ENCODE results near the gene CDC14B.

Gene CDC14B

GRCh38 chr9:96556701-96557461, 62.8 kb downstream of the CDC14B start:
- Histone ChIP-seq H2BK12ac (ENCODE audit: low read length in 2 of 2) (no peak overlapping the region), H3K4me2 (ENCODE audit: low read length, poor library complexity, severe bottlenecking) (no peak overlapping the region), H2AK5ac (ENCODE audit: low read length, severe bottlenecking) (no peak overlapping the region), H4K8ac (ENCODE audit: low read length) (peak overlapping the region; percentile 35), H2BK15ac (ENCODE audit: low read depth, poor library complexity, severe bottlenecking) (no peak overlapping the region), H3K79me1 (replicated peaks; ENCODE audit: low read length, poor library complexity, severe bottlenecking) (peaks cover 11% of the 10 kb centered on the region), H3K18ac (ENCODE audit: low read depth in 1 of 2, low read length in 2 of 2) (no peak overlapping the region), H3K9ac (ENCODE audit: low read length) (peak overlapping the region; percentile 76), H2BK5ac (ENCODE audit: low read depth, low read length, poor library complexity, severe bottlenecking) (no peak overlapping the region), H3K27me3 (ENCODE audit: control insufficient read depth in 1 of 2, insufficient read depth in 1 of 2, low read length in 2 of 2) (no peaks in the 10 kb centered on the region), H2AFZ (ENCODE audit: low read depth, low read length) (no peak overlapping the region), H4K91ac (ENCODE audit: low read length) (peak overlapping the region; percentile 91), H3K9me3 (ENCODE audit: control insufficient read depth, low read length) (no peaks in the 10 kb centered on the region), H3K23ac (ENCODE audit: low read length in 2 of 2) (no peak overlapping the region), H3K4me1 (ENCODE audit: control insufficient read depth, insufficient read depth, low read depth, low read length) (peaks cover 9% of the 10 kb centered on the region), H2BK120ac (ENCODE audit: low read depth, low read length) (no peak overlapping the region), H3K36me3 (ENCODE audit: control insufficient read depth in 1 of 2, insufficient read depth in 2 of 2, low read depth in 1 of 2, low read length in 2 of 2) (peaks cover 0 to 46% of the 10 kb centered on the region in 2 experiments), H3K4me3 (ENCODE audit: insufficient read depth in 1 of 2, low read depth in 1 of 2, low read length in 2 of 2) (peak overlapping the region in 1 of 2 experiments; percentile 4), H3K27ac (ENCODE audit: low read length, poor library complexity, severe bottlenecking) (no peak overlapping the region), H3K14ac (ENCODE audit: low read length in 2 of 2) (no peak overlapping the region), H3K4ac (ENCODE audit: low read depth in 1 of 2, low read length in 2 of 2) (peak overlapping the region in 1 of 2 experiments; percentile 35)
- DNase-seq, result no peak
- WGBS, result 93% methylated on average over 15 of the region's 15 CpGs

- H3K27me3 ChIP-seq (ENCODE audit: control insufficient read depth in 1 of 2, insufficient read depth in 1 of 2, low read length in 2 of 2), result no peaks in the 10 kb centered on the region
- H2BK120ac ChIP-seq (ENCODE audit: low read depth, low read length), result no peak overlapping the region
- peaks cover 13% of the 10 kb centered on the region for H3K79me1 ChIP-seq (replicated peaks; ENCODE audit: low read length, poor library complexity, severe bottlenecking)
- H2AFZ ChIP-seq (ENCODE audit: low read depth, low read length), result no peak overlapping the region
- H2BK12ac ChIP-seq (ENCODE audit: low read length in 2 of 2), result peak overlapping the region in 1 of 2 experiments; percentile 6
- H3K9me3 ChIP-seq (ENCODE audit: control insufficient read depth, low read length), result no peaks in the 10 kb centered on the region
- H3K36me3 ChIP-seq (ENCODE audit: control insufficient read depth in 1 of 2, insufficient read depth in 2 of 2, low read depth in 1 of 2, low read length in 2 of 2), result peaks cover 4 to 48% of the 10 kb centered on the region in 2 experiments
- H3K4ac ChIP-seq (ENCODE audit: low read depth in 1 of 2, low read length in 2 of 2), result no peak overlapping the region
- no peak overlapping the region for H2AK5ac ChIP-seq (ENCODE audit: low read length, severe bottlenecking)
- H3K4me3 ChIP-seq (ENCODE audit: insufficient read depth in 1 of 2, low read depth in 1 of 2, low read length in 2 of 2), result peak overlapping the region in 1 of 2 experiments; percentile 17
- H3K9ac ChIP-seq (ENCODE audit: low read length), result peak overlapping the region; percentile 76
- no peak overlapping the region for H3K27ac ChIP-seq (ENCODE audit: low read length, poor library complexity, severe bottlenecking)
- H2BK5ac ChIP-seq (ENCODE audit: low read depth, low read length, poor library complexity, severe bottlenecking), result no peak overlapping the region
- H3K18ac ChIP-seq (ENCODE audit: low read depth in 1 of 2, low read length in 2 of 2), result no peak overlapping the region
- WGBS, result 78% methylated on average over 11 of the region's 11 CpGs
- no peak overlapping the region for H2BK15ac ChIP-seq (ENCODE audit: low read depth, poor library complexity, severe bottlenecking)
- no peak overlapping the region for H3K4me2 ChIP-seq (ENCODE audit: low read length, poor library complexity, severe bottlenecking)
- peak; percentile 85 for DNase-seq
- no peak overlapping the region for H4K91ac ChIP-seq (ENCODE audit: low read length)
- H3K4me1 ChIP-seq (ENCODE audit: control insufficient read depth, insufficient read depth, low read depth, low read length), result peaks cover 9% of the 10 kb centered on the region
- no peak overlapping the region for H4K8ac ChIP-seq (ENCODE audit: low read length)
- H3K23ac ChIP-seq (ENCODE audit: low read length in 2 of 2), result no peak overlapping the region
- H3K14ac ChIP-seq (ENCODE audit: low read length in 2 of 2), result no peak overlapping the region
These were observed 63.9 kb downstream of the CDC14B start for GRCh38 chr9:96555567-96556386.

- peaks cover 11% of the 10 kb centered on the region for H3K79me1 ChIP-seq (replicated peaks; ENCODE audit: low read length, poor library complexity, severe bottlenecking)
- H3K9me3 ChIP-seq (ENCODE audit: control insufficient read depth, low read length), result no peaks in the 10 kb centered on the region
- H3K36me3 ChIP-seq (ENCODE audit: control insufficient read depth in 1 of 2, insufficient read depth in 2 of 2, low read depth in 1 of 2, low read length in 2 of 2), result peaks cover 4 to 49% of the 10 kb centered on the region in 2 experiments
- H3K14ac ChIP-seq (ENCODE audit: low read length in 2 of 2), result no peak overlapping the region
- no peak overlapping the region for H2BK120ac ChIP-seq (ENCODE audit: low read depth, low read length)
- WGBS, result 92% methylated on average over 9 of the region's 10 CpGs
- no peaks in the 10 kb centered on the region for H3K27me3 ChIP-seq (ENCODE audit: control insufficient read depth in 1 of 2, insufficient read depth in 1 of 2, low read length in 2 of 2)
- peak overlapping the region; percentile 6 to 79 for H2BK12ac ChIP-seq (ENCODE audit: low read length in 2 of 2)
- H3K4me3 ChIP-seq (ENCODE audit: insufficient read depth in 1 of 2, low read depth in 1 of 2, low read length in 2 of 2), result peak overlapping the region in 1 of 2 experiments; percentile 17
- H3K4ac ChIP-seq (ENCODE audit: low read depth in 1 of 2, low read length in 2 of 2), result no peak overlapping the region
- peak overlapping the region in 1 of 2 experiments; percentile 74 for H3K18ac ChIP-seq (ENCODE audit: low read depth in 1 of 2, low read length in 2 of 2)
- no peak overlapping the region for H2AFZ ChIP-seq (ENCODE audit: low read depth, low read length)
- peaks cover 9% of the 10 kb centered on the region for H3K4me1 ChIP-seq (ENCODE audit: control insufficient read depth, insufficient read depth, low read depth, low read length)
- peak overlapping the region; percentile 76 for H3K9ac ChIP-seq (ENCODE audit: low read length)
- H2BK5ac ChIP-seq (ENCODE audit: low read depth, low read length, poor library complexity, severe bottlenecking), result no peak overlapping the region
- DNase-seq, result peak; percentile 24
- no peak overlapping the region for H4K91ac ChIP-seq (ENCODE audit: low read length)
- H3K23ac ChIP-seq (ENCODE audit: low read length in 2 of 2), result no peak overlapping the region
- no peak overlapping the region for H3K4me2 ChIP-seq (ENCODE audit: low read length, poor library complexity, severe bottlenecking)
- H2AK5ac ChIP-seq (ENCODE audit: low read length, severe bottlenecking), result no peak overlapping the region
- H4K8ac ChIP-seq (ENCODE audit: low read length), result no peak overlapping the region
- H3K27ac ChIP-seq (ENCODE audit: low read length, poor library complexity, severe bottlenecking), result peak overlapping the region; percentile 59
- H2BK15ac ChIP-seq (ENCODE audit: low read depth, poor library complexity, severe bottlenecking), result no peak overlapping the region
These were observed 64.7 kb downstream of the CDC14B start for GRCh38 chr9:96554801-96555566.
